GM19238 (cell line): ENCODE data around the gene RNF213.
"Not testable (repeated sequence)": the region's sequence is repeated elsewhere in the genome, so short reads cannot be mapped to it uniquely, and the experiment has no call there.

Source experiments
- DNase-seq: peaks from one replicate; pipeline ENCODE4 v3.0.0; 2011; ENCODE audit warnings: low spot score; ENCODE audit not compliant: insufficient read length

RNF213 gene

GRCh38 chr17:80267391-80267790 lies 6.7 kb downstream of the RNF213 start:
- DNase-seq = no peak

DNA sequence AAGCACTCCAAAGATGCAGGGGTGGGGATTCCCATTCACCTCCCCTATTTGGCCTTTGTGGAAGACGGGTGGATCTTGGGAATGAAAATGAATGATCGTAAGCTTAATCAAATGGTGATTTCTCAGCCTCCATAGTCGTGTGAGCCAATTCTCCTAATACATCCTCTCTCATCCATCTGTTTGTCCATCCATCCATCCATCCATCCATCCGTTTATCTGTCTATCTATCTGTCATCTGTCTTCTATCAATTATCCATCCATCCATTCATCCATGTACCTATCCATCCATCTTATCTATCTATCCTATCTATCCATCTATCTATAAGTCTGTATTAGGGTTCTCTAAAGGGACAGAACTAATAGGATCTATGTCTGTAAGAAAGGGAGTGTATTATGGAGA lies 7.8 kb downstream of the RNF213 start:
- no peak for DNase-seq

- no peak for DNase-seq
Observed at GRCh38 chr17:80269405-80269807, 8.8 kb downstream of the RNF213 start.

- DNase-seq = no peak
Observed at GRCh38 chr17:80270104-80270503, 9.5 kb downstream of the RNF213 start.

DNA sequence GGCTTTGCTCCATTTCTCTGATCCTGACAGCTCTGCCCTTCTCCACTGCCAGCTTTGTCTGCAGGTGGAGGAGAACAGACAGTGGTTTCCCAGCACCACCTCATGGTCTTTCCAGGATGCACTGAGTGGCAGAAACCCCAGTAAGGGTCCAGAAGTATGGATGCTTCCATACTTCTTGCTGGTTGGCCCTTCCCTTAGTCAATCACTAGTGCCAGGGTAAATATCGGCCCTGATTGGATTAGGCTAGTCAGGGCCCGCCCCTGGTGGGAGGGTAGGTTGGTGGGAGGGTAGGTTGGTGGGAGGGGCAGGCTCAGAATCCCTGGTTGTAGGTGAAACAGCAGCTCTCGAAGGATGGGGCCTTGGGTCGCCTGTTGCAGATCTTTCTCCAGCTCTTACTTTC lies 10.2 kb downstream of the RNF213 start:
- DNase-seq = no peak

DNA sequence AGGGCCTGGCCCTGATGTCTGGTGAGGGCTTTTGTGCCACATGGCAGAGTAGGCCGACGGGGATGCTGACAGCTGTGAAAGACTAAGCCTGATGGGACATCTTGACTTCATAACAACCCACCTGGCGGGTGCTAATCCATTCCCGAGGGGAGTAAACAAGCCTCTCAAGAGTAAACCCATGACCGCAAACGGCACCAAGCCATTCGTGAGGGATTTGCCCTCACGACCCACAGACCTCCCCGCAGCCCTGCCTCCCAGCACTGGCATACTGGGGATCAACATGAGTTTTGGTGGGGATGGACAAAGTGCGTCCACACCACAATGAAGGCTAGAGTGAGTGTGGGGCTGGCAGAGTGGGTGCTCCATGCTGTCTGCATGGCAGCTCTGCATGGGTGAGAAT lies 11.7 kb downstream of the RNF213 start:
- DNase-seq = no peak

GRCh38 chr17:80274331-80274730 lies 13.7 kb downstream of the RNF213 start:
- no peak for DNase-seq

DNA sequence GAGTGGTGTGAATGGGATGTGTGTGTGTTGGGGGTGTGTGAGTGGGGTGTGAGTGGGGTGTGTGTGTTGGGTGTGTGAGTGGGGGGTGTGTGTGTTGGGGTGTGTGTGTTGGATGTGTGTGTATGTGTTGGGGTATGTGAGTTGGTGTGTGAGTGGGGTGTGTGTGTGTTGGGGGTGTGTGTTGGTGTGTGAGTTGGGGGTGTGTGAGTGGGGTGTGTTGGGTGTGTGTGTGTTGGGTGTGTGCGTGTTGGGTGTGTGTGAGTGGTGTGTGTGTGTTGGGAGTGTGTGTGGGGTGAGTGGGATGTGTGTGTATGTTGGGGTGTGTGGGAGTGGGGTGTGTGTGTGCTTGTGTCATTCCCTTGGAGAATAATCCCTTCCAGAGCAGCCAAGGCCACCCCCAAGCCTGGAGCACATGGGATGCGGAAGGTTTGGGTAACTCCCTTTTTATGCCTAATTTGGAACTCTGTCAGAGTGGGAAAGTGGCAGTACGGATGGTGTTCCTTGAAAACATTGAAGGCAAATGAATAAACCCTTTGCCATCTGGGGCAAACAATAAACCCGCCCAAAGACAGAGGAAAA lies 14.3 kb downstream of the RNF213 start:
- no peak for DNase-seq

DNA sequence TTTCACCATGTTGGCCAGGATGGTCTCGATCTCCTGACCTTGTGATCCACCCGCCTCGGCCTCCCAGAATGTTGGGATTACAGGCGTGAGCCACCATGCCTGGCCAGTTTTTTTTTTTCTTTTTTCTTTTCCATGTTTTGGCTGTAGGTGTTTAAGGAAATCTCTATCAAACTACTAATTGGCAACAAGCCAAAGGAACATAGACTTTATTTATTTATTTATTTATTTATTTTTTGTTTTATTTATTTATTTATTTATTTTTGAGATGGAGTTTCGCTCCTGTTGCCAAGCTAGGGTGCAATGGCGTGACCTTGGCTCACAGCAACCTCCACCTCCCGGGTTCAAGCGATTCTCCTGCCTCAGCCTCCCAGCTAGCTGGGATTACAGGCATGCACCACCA lies 15.2 kb downstream of the RNF213 start:
- DNase-seq = not testable (repeated sequence)

- DNase-seq = no peak
Observed at GRCh38 chr17:80277751-80278671, 17.4 kb downstream of the RNF213 start.

DNA sequence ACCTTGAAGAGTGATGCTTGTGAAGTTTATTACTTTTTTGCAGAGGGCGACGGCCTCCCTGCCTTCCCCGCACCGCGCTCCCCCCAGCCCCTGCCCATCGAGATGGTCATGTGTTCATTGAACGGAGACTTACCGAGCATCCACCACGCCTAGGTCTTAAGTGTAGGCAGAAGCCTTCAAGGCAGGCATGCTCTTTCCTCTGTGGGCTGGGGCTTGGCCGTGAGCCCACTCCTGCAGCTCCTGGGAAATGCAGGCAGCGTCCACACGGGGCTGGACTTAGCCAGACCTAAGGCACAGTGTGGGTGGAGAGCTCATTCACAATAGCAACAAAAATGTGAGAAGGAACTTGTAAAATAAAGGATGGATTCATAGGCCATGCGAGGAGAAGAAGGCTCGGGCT lies 19.2 kb downstream of the RNF213 start:
- no peak for DNase-seq

DNA sequence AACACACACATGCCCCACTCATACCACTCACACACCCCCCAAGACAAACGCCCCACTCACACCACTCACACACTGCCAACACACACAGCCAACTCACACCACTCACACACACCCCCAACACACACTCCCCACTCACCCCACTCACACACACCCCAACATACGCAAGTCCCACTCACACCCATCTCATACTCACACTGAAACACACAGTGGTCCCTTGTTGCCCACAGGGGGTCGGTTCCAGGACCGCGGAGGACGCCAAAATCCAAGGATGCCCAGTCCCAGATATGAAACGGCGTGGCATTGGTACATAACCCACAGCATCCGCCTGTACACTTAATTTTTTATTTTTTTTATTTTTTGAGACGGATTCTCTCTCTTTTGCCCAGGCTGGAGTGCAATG lies 20.9 kb downstream of the RNF213 start:
- DNase-seq = no peak

- DNase-seq = no peak
Observed at GRCh38 chr17:80283116-80283852, 22.6 kb downstream of the RNF213 start.

DNA sequence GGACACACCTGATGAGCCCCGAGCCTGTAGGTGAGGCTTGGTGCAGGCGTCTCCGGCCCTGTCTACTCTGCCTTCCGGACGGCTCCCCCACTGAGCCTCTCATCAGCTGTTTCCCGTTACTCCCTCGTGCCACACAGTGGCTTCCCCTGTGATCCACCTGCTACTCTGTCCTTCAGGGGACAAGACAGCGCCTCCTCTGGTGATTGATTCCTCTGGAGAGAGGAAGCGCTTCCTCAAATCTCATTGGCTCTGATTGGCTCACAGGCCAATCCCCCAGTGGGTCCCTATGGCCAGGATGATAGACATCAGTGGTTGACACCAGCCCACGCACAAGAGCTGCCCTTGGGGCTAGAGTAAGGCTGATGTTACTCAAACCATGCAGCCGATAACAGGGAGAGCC lies 24.0 kb downstream of the RNF213 start:
- DNase-seq = no peak

DNA sequence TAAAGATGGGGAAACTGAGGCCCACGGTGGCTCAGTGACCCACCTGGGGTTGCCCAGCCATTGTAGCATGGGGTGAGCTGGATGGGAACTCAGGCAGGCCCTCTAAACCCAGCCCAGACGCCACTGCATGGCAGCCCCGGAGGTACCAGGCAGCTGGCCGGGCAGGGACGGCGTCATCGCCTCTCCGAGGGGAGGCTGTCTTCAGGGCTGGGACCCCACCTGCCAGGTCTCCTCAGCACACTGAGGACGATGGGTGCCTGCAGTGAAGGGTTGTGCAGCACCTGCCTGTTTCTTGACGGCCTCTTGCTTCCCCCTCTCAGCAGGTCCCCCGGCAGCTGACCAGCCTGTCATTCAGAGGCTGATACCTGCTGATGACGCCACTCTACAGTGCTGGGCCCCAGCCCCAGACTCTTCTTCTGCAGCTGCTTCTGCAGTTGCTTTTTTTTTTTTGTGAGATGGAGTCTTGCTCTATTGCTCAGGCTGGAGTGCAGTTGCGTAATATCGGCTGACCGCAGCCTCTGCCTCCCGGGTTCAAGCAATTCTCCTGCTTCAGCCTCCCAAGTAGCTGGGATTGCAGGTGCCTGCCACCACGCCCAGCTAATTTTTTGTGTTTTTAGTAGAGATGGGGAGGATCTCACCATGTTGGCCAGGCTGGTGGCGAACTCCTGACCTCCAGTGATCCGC lies 24.7 kb downstream of the RNF213 start:
- DNase-seq = no peak

- no peak for DNase-seq
Observed at GRCh38 chr17:80286638-80286960, 25.9 kb downstream of the RNF213 start.

DNA sequence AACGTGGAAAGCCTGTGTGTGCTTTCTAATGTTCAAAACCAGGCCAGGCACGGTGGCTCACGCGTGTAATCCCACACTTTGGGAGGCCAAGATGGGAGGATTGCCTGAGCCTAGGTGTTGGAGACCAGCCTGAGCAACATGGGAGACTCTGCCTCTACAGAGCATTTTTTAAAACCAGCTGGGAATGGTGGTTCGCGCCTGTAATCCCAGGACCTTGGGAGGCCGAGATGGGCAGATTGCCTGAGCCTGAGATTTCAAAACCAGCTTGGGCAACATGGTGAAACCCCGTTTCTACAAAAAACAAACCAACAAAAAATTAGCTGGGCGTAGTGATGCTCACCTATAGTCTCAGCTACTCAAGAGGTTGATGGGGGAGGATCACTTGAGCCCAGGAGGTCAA lies 26.4 kb downstream of the RNF213 start:
- no peak for DNase-seq

DNA sequence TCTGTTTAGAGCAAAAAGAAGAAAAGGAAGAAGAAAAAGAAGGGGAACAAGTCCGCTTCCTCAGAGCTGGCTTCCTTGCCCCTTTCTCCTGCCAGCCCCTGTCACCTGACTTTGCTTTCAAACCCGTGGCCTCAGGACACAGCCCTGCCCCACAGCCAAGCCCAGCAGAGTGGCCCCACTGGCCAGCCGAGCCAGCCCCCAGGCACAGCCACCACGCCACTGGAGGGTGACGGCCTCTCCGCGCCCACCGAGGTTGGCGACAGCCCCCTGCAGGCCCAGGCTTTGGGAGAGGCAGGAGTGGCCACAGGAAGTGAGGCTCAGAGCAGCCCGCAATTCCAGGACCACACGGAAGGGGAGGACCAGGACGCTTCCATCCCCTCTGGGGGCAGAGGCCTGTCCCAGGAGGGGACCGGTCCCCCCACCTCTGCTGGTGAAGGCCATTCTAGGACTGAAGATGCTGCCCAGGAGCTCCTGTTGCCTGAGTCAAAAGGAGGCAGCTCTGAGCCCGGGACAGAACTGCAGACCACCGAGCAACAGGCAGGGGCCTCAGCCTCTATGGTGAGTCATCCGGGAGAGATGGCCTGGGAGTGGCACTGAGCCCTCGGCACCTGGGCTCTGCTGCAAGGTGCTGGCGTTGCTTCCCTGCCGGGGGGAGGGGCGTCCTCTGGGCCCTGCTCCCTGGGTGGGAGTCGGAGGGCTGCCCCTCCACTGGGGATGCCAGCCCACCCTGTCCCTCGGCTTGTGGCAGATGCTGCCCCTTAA lies 27.3 kb downstream of the RNF213 start:
- DNase-seq = no peak

GRCh38 chr17:80289616-80290015 lies 29.0 kb downstream of the RNF213 start:
- no peak for DNase-seq

GRCh38 chr17:80290156-80290555 lies 29.5 kb downstream of the RNF213 start:
- no peak for DNase-seq

- no peak for DNase-seq
Observed at GRCh38 chr17:80291260-80291659, 30.6 kb downstream of the RNF213 start.
